ENCODE data around the gene MMS22L.

The MMS22L gene

DNA sequence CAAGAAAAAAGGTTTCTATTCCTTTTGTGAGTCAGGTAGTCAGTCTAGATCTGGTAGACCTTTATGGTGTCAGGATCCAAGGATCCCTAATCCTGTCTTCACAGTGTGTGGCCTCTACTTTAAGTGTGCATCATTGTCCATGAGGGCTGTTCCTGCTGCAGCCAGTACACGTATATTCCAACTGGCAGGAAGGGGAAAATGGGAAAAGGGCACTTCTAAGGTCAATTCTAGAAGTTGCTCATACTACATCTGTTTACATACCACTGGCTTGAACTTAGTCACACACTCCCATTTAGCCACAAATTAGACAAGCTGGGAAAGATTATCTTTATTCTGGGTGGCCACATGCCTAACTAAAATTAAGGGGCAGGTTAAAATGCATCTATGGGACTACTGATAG, 9.7 kb upstream of the MMS22L start:
- Histone ChIP-seq H3K4me1 (ENCODE audit: control insufficient read depth, low read depth, low read length) (no peaks in the 10 kb centered on the region), H3K27ac (ENCODE audit: low read depth, low read length) (no peak overlapping the region), H3K36me3 (ENCODE audit: control insufficient read depth, insufficient read depth, low read length) (no peaks in the 10 kb centered on the region), H3K18ac (ENCODE audit: low read length) (no peak overlapping the region), H3K56ac (ENCODE audit: low read length) (no peak overlapping the region), H3K4ac (ENCODE audit: low read depth, low read length) (no peak overlapping the region), H2BK15ac (replicated peaks; ENCODE audit: low read depth) (no peak overlapping the region), H2AK5ac (ENCODE audit: low read length) (no peak overlapping the region), H3K23ac (ENCODE audit: low read length) (no peak overlapping the region), H3K4me3 (ENCODE audit: low read length) (no peak overlapping the region), H3K4me2 (ENCODE audit: low read length) (no peak overlapping the region), H2BK5ac (ENCODE audit: low read length) (no peak overlapping the region), H4K8ac (ENCODE audit: low read depth, low read length) (no peak overlapping the region), H3K79me2 (ENCODE audit: control insufficient read depth, insufficient read depth, low read length) (no peaks in the 10 kb centered on the region), H4K5ac (ENCODE audit: low read length) (no peak overlapping the region), H2BK120ac (ENCODE audit: low read depth, low read length) (no peak overlapping the region), H3K9ac (ENCODE audit: low read length) (no peak overlapping the region), H3K79me1 (ENCODE audit: low read length) (no peaks in the 10 kb centered on the region), H3K27me3 (ENCODE audit: insufficient read depth, low read length, poor library complexity) (no peaks in the 10 kb centered on the region)
- DNase-seq: no peak
- WGBS (ENCODE audit: extremely low coverage, insufficient coverage, low lambda C conversion rate): no CpG with 5 or more reads among the region's 1 CpG

DNA sequence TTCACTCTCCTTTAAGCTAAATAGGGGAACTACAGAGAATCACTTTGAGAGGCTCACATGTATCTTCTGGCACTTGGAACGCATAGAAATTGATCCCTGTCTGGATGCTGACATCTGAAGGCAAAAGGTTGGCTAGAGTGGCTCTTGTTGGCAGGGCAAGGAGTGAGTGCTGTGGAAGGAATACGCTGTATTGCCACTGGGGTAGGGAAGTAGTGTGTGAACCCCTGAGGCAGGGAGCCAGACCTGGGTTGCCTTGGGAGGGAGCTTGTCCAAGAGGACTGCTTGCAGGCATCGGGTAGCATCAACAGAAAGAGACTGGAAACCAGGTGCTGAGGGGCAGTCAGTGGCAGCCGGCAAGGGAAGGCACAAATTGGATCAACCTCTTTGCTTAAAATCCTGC, 8.9 kb upstream of the MMS22L start:
- Histone ChIP-seq H4K8ac (ENCODE audit: low read depth, low read length) (no peak overlapping the region), H3K4me2 (ENCODE audit: low read length) (no peak overlapping the region), H2BK5ac (ENCODE audit: low read length) (no peak overlapping the region), H3K4me1 (ENCODE audit: control insufficient read depth, low read depth, low read length) (no peaks in the 10 kb centered on the region), H3K79me1 (ENCODE audit: low read length) (no peaks in the 10 kb centered on the region), H3K4me3 (ENCODE audit: low read length) (no peak overlapping the region), H3K36me3 (ENCODE audit: control insufficient read depth, insufficient read depth, low read length) (no peaks in the 10 kb centered on the region), H3K23ac (ENCODE audit: low read length) (no peak overlapping the region), H3K79me2 (ENCODE audit: control insufficient read depth, insufficient read depth, low read length) (no peaks in the 10 kb centered on the region), H3K18ac (ENCODE audit: low read length) (no peak overlapping the region), H2AK5ac (ENCODE audit: low read length) (no peak overlapping the region), H3K56ac (ENCODE audit: low read length) (no peak overlapping the region), H2BK120ac (ENCODE audit: low read depth, low read length) (no peak overlapping the region), H4K5ac (ENCODE audit: low read length) (no peak overlapping the region), H3K9ac (ENCODE audit: low read length) (no peak overlapping the region), H3K27me3 (ENCODE audit: insufficient read depth, low read length, poor library complexity) (no peaks in the 10 kb centered on the region), H3K4ac (ENCODE audit: low read depth, low read length) (no peak overlapping the region), H2BK15ac (replicated peaks; ENCODE audit: low read depth) (no peak overlapping the region), H3K27ac (ENCODE audit: low read depth, low read length) (no peak overlapping the region)
- DNase-seq: no peak
- WGBS (ENCODE audit: extremely low coverage, insufficient coverage, low lambda C conversion rate): no CpG with 5 or more reads among the region's 4 CpGs

DNA sequence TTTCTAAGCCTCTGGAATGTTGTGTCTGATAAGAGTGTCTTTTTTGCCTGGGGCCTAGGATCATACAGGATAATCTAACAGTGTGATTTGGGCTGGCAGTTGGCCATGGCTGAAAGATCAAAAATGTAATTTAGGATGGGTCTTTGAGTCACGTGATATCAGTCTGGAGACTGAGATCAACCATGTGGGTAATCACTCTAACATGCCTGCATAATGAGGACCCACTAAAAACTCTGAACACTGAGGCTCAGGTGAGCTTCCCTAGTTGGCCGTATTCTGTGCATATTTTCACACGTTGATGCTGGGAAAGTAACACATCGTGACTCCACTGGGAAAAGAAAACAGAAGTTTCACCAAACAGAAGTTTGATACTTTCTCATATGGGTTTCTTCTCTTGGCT, 6.3 kb upstream of the MMS22L start:
- H2BK5ac ChIP-seq (ENCODE audit: low read length): no peak overlapping the region
- no peak overlapping the region for H3K4ac ChIP-seq (ENCODE audit: low read depth, low read length)
- H3K23ac ChIP-seq (ENCODE audit: low read length): no peak overlapping the region
- no peak overlapping the region for H3K9ac ChIP-seq (ENCODE audit: low read length)
- no peak overlapping the region for H2AK5ac ChIP-seq (ENCODE audit: low read length)
- no peaks in the 10 kb centered on the region for H3K36me3 ChIP-seq (ENCODE audit: control insufficient read depth, insufficient read depth, low read length)
- H2BK120ac ChIP-seq (ENCODE audit: low read depth, low read length): no peak overlapping the region
- H3K4me1 ChIP-seq (ENCODE audit: control insufficient read depth, low read depth, low read length): no peaks in the 10 kb centered on the region
- no peak overlapping the region for H2BK15ac ChIP-seq (replicated peaks; ENCODE audit: low read depth)
- no peak overlapping the region for H3K4me2 ChIP-seq (ENCODE audit: low read length)
- H3K79me1 ChIP-seq (ENCODE audit: low read length): no peaks in the 10 kb centered on the region
- H4K8ac ChIP-seq (ENCODE audit: low read depth, low read length): no peak overlapping the region
- H3K27me3 ChIP-seq (ENCODE audit: insufficient read depth, low read length, poor library complexity): no peaks in the 10 kb centered on the region
- peak; percentile 8 for DNase-seq
- no peaks in the 10 kb centered on the region for H3K79me2 ChIP-seq (ENCODE audit: control insufficient read depth, insufficient read depth, low read length)
- no peak overlapping the region for H3K4me3 ChIP-seq (ENCODE audit: low read length)
- H3K18ac ChIP-seq (ENCODE audit: low read length): no peak overlapping the region
- H3K56ac ChIP-seq (ENCODE audit: low read length): no peak overlapping the region
- H4K5ac ChIP-seq (ENCODE audit: low read length): no peak overlapping the region
- no peak overlapping the region for H3K27ac ChIP-seq (ENCODE audit: low read depth, low read length)
- WGBS (ENCODE audit: extremely low coverage, insufficient coverage, low lambda C conversion rate): no CpG with 5 or more reads among the region's 4 CpGs

DNA sequence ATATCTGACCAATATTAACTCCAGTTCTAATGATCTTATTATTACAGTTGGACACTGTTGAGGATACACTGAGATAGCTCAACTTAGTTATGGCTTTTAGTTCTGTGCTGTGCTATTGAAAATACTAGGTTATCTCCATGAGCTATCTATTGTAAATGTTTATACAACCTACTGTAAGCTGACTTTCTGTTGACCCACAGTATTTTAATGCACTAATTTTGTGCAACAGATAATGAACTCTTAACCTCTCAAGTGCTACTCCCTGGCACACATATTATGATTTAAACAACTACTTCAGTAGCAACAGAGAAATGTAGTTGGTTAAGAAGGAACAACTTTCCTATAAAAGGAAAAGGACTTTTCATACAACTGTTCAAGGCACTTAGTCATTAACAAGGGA, 5.2 kb upstream of the MMS22L start:
- H3K18ac ChIP-seq (ENCODE audit: low read length): no peak overlapping the region
- no peak overlapping the region for H2BK120ac ChIP-seq (ENCODE audit: low read depth, low read length)
- no peak overlapping the region for H3K27ac ChIP-seq (ENCODE audit: low read depth, low read length)
- H3K56ac ChIP-seq (ENCODE audit: low read length): no peak overlapping the region
- H3K4ac ChIP-seq (ENCODE audit: low read depth, low read length): no peak overlapping the region
- H3K4me2 ChIP-seq (ENCODE audit: low read length): no peak overlapping the region
- no peak overlapping the region for H4K5ac ChIP-seq (ENCODE audit: low read length)
- no peak overlapping the region for H2AK5ac ChIP-seq (ENCODE audit: low read length)
- H3K27me3 ChIP-seq (ENCODE audit: insufficient read depth, low read length, poor library complexity): no peaks in the 10 kb centered on the region
- H2BK5ac ChIP-seq (ENCODE audit: low read length): no peak overlapping the region
- no peak overlapping the region for H3K23ac ChIP-seq (ENCODE audit: low read length)
- H4K8ac ChIP-seq (ENCODE audit: low read depth, low read length): no peak overlapping the region
- no peak overlapping the region for H2BK15ac ChIP-seq (replicated peaks; ENCODE audit: low read depth)
- H3K4me3 ChIP-seq (ENCODE audit: low read length): no peak overlapping the region
- H3K9ac ChIP-seq (ENCODE audit: low read length): no peak overlapping the region
- no peak for DNase-seq
- H3K36me3 ChIP-seq (ENCODE audit: control insufficient read depth, insufficient read depth, low read length): no peaks in the 10 kb centered on the region
- H3K79me1 ChIP-seq (ENCODE audit: low read length): no peaks in the 10 kb centered on the region
- no peaks in the 10 kb centered on the region for H3K4me1 ChIP-seq (ENCODE audit: control insufficient read depth, low read depth, low read length)
- no peaks in the 10 kb centered on the region for H3K79me2 ChIP-seq (ENCODE audit: control insufficient read depth, insufficient read depth, low read length)

DNA sequence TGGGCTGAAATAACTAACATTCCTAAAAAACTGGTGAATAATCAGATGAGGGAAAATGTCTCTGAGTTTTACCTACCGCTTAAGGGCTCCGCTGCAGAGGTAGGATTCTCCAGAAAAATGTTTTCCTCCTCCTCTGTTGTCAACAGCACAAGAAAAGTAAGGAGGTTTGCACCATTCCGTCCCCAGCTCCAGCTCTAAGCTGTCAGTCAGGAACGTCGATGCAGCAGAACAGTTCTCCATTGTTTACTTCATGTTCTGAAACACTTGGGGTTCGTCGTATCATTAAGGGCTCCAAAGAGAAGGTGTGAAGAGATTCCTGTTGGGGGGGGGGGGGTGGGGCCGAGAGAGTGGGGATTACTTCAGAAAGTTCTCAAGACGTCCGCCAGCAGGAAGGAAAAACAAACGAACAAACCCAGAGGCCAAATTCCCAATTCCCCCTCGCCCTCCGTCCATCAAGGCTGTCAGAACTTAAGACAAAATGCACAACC, 734 bp downstream of the MMS22L start:
- DNase-seq: peak; percentile 40
- peak overlapping the region; percentile 73 for H3K27ac ChIP-seq (ENCODE audit: low read depth, low read length)

DNA sequence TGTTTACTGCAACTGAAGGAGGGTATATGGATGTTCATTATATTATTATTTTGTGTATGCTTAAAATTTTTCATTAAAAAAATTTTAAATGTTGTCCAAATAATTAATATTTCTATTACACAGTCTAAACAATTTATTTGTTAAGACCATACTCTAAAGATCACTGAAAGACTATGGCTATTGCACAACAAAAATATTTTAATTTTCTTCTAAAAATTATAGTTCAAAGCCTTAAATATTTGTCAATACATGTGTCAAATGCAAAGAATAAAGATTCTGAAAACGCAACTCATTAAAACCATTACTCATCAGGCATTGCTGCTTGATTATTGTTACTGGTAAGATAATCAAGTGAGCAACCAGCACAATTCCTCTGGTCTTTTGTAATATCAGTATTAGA, 2.2 kb downstream of the MMS22L start:
- Histone ChIP-seq H3K79me1 (ENCODE audit: low read length) (peaks cover 2% of the 10 kb centered on the region), H2AK5ac (ENCODE audit: low read length) (no peak overlapping the region), H3K23ac (ENCODE audit: low read length) (no peak overlapping the region), H3K36me3 (ENCODE audit: control insufficient read depth, insufficient read depth, low read length) (no peaks in the 10 kb centered on the region), H2BK15ac (replicated peaks; ENCODE audit: low read depth) (no peak overlapping the region), H3K4ac (ENCODE audit: low read depth, low read length) (no peak overlapping the region), H3K4me2 (ENCODE audit: low read length) (no peak overlapping the region), H2BK5ac (ENCODE audit: low read length) (no peak overlapping the region), H3K4me3 (ENCODE audit: low read length) (no peak overlapping the region), H4K5ac (ENCODE audit: low read length) (no peak overlapping the region), H3K56ac (ENCODE audit: low read length) (no peak overlapping the region), H4K8ac (ENCODE audit: low read depth, low read length) (no peak overlapping the region), H2BK120ac (ENCODE audit: low read depth, low read length) (no peak overlapping the region), H3K18ac (ENCODE audit: low read length) (no peak overlapping the region), H3K27ac (ENCODE audit: low read depth, low read length) (no peak overlapping the region), H3K79me2 (ENCODE audit: control insufficient read depth, insufficient read depth, low read length) (peaks cover 10% of the 10 kb centered on the region), H3K27me3 (ENCODE audit: insufficient read depth, low read length, poor library complexity) (no peaks in the 10 kb centered on the region), H3K4me1 (ENCODE audit: control insufficient read depth, low read depth, low read length) (no peaks in the 10 kb centered on the region), H3K9ac (ENCODE audit: low read length) (peak overlapping the region; percentile 9)
- DNase-seq: no peak
- WGBS (ENCODE audit: extremely low coverage, insufficient coverage, low lambda C conversion rate): no CpG with 5 or more reads among the region's 1 CpG

More for the DNA sequence above, 734 bp downstream of the MMS22L start:
- H3K79me2 ChIP-seq (ENCODE audit: control insufficient read depth, insufficient read depth, low read length): peaks cover 7% of the 10 kb centered on the region
- H3K9ac ChIP-seq (ENCODE audit: low read length): peak overlapping the region; percentile 97
- no peak overlapping the region for H4K8ac ChIP-seq (ENCODE audit: low read depth, low read length)
- no peaks in the 10 kb centered on the region for H3K79me1 ChIP-seq (ENCODE audit: low read length)
- H3K36me3 ChIP-seq (ENCODE audit: control insufficient read depth, insufficient read depth, low read length): no peaks in the 10 kb centered on the region
- H3K4me2 ChIP-seq (ENCODE audit: low read length): peak overlapping the region; percentile 92
- peak overlapping the region; percentile 96 for H3K4me3 ChIP-seq (ENCODE audit: low read length)
- no CpG with 5 or more reads among the region's 13 CpGs for WGBS (ENCODE audit: extremely low coverage, insufficient coverage, low lambda C conversion rate)
- peak overlapping the region; percentile 95 for H3K56ac ChIP-seq (ENCODE audit: low read length)
- no peak overlapping the region for H2BK15ac ChIP-seq (replicated peaks; ENCODE audit: low read depth)
- no peaks in the 10 kb centered on the region for H3K4me1 ChIP-seq (ENCODE audit: control insufficient read depth, low read depth, low read length)
- no peak overlapping the region for H4K5ac ChIP-seq (ENCODE audit: low read length)
- no peak overlapping the region for H2AK5ac ChIP-seq (ENCODE audit: low read length)
- H3K27me3 ChIP-seq (ENCODE audit: insufficient read depth, low read length, poor library complexity): no peaks in the 10 kb centered on the region
- no peak overlapping the region for H3K4ac ChIP-seq (ENCODE audit: low read depth, low read length)
- H2BK5ac ChIP-seq (ENCODE audit: low read length): no peak overlapping the region
- no peak overlapping the region for H2BK120ac ChIP-seq (ENCODE audit: low read depth, low read length)
- peak overlapping the region; percentile 86 for H3K18ac ChIP-seq (ENCODE audit: low read length)
- peak overlapping the region; percentile 29 for H3K23ac ChIP-seq (ENCODE audit: low read length)
